GM13976 (cell line): Measurements from ENCODE around the gene ADIPOR2.
A peak's percentile ranks its signal among the peaks of the same experiment; 100 is the strongest.

Experiments used
- DNase-seq: peaks from one replicate; pipeline ENCODE4 v3.0.0; 2012; ENCODE audit warnings: low spot score
- in situ Hi-C: fragments of 300-500 bp; cut with MboI; formaldehyde crosslinking; loops from one replicate; pipeline ENCODE4 v1.12.0; 2022; ENCODE audit warnings: low sequenced_read_pairs, mixed read lengths, inconsistent platforms; ENCODE audit not compliant: unreplicated experiment
- TF ChIP-seq, protein P1 (sequence below): IDR thresholded peaks from 2 replicates; pipeline ENCODE4 v1.5.1; 2012; ENCODE audit warnings: borderline replicate concordance, mild to moderate bottlenecking; ENCODE audit not compliant: insufficient read depth; ENCODE audit errors: extremely low read depth, missing control alignments, control extremely low read depth

The ADIPOR2 gene

DNA sequence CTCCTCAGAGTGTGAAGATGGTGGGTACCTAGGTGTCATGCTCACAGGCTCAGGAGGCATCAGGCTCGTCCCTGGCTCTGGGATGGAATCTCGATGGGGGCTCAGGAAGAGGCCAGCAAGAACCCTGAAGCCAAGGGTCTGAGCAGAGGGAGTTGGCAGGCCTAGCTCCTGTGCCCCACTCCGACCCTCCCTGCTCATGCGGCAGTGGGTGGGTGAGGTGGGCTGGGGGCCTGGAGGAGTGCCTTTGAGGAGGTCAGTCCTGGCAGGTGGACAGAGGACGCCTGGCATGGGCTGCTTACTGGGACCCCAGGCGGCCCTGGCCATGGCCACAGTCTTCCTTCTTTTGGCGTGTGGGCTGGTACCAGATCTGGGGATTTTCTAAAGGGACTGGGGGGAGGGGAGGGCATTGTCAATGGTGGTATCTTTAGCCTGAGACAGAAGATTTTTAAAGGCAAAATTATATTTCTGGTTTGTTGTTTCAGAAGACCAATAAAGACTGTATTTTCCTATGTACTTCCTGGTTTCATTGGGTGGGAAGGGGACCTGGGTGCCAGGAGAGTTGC is 145.5 kb downstream of the ADIPOR2 start:
- peak; percentile 34 for DNase-seq
- TF ChIP-seq, protein P1, sequence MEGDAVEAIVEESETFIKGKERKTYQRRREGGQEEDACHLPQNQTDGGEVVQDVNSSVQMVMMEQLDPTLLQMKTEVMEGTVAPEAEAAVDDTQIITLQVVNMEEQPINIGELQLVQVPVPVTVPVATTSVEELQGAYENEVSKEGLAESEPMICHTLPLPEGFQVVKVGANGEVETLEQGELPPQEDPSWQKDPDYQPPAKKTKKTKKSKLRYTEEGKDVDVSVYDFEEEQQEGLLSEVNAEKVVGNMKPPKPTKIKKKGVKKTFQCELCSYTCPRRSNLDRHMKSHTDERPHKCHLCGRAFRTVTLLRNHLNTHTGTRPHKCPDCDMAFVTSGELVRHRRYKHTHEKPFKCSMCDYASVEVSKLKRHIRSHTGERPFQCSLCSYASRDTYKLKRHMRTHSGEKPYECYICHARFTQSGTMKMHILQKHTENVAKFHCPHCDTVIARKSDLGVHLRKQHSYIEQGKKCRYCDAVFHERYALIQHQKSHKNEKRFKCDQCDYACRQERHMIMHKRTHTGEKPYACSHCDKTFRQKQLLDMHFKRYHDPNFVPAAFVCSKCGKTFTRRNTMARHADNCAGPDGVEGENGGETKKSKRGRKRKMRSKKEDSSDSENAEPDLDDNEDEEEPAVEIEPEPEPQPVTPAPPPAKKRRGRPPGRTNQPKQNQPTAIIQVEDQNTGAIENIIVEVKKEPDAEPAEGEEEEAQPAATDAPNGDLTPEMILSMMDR: no peak
- in situ Hi-C loops: no loop called here

DNA sequence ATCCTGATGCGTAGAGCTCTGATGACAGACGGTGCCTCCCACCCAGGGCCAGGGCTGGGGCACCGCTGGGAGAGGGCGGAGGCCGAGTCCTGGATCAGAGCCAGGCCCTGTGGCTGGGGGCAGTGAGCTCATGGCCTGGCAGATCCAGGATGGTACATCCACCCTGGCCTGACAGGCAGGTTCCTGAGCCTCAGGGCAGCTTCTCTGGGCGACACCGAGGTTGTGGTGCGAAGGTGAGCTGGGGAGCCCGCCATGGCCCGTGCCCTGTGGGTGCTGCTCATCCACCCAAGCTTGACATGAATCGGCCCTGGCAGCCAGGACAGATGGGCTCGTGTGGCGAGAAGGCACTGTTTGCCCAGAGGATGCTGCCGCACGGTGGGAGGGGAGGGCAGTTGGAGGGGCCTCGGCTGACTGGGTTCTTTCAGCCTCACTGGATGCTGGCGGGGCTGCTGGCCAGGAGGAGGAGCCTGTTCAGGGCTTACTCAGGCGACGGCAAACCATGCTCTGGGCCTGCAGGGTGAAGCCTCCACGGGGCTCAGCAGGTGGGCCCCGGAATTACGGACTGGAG is 146.1 kb downstream of the ADIPOR2 start:
- in situ Hi-C loops: no loop called here
- TF ChIP-seq, protein P1: no peak
- DNase-seq: peak; percentile 16

DNA sequence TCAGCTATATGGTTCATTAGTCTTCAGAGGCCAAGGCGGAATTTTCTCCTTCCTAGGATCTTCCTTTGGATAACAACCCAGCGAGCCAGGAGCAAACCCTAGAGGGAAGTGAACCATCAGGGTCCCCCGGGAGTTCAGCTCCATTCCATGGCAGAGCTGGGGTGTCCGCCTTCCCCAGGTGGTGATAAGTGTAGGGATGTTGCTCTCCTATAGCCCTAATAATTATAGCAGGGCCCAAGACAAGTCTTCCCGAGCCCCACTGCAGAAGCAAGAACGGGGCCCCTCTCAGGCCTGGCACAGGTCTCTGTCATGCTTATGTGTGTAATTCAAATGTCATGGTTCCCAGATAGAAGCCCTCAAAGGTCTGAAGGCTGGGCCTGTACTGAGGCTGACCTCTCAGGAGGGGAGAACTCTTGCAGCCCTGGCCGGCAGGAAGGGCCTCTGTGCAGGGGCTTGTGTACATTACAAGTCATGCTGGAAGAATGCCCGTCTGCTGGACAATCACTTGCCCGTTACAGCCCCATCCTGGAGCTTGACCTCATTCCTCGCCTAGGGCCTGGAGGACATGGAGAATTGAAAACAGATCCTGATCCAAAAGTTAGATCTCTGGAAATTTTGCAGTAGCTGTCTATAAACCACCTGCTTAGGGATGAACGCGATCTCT is 146.8 kb downstream of the ADIPOR2 start:
- in situ Hi-C loops: no loop called here
- TF ChIP-seq, protein P1: no peak
- DNase-seq: peak; percentile 28
